Pons (tissue), 1 donor: ENCODE data around the gene GDF2.

Experiments used
- DNase-seq: peaks from one replicate; pipeline ENCODE4 v3.0.0-alpha.2; 2016; ENCODE audit warnings: low spot score

The GDF2 gene

GRCh38 chr10:47291682-47292081, 30.6 kb upstream of the GDF2 start:
- DNase-seq: no peak

GRCh38 chr10:47294057-47294456, 28.2 kb upstream of the GDF2 start:
- DNase-seq: no peak

- no peak for DNase-seq
Observed at GRCh38 chr10:47294501-47294900, 27.8 kb upstream of the GDF2 start.

GRCh38 chr10:47295411-47295810, 26.8 kb upstream of the GDF2 start:
- no peak for DNase-seq

GRCh38 chr10:47296156-47296894, 25.9 kb upstream of the GDF2 start:
- DNase-seq: no peak

GRCh38 chr10:47296941-47297340, 25.3 kb upstream of the GDF2 start:
- no peak for DNase-seq

- no peak for DNase-seq
Observed at GRCh38 chr10:47297866-47298540, 24.3 kb upstream of the GDF2 start.

- no peak for DNase-seq
Observed at GRCh38 chr10:47298715-47299114, 23.5 kb upstream of the GDF2 start.

GRCh38 chr10:47299611-47300428, 22.4 kb upstream of the GDF2 start, which contains the start of gene GDF10:
Gene GDF10 (plus strand): TSS chr10:47300197. CDS start chr10:47300652, 455 bp downstream.
- no peak for DNase-seq

- DNase-seq: no peak
Observed at GRCh38 chr10:47300429-47300931, 21.8 kb upstream of the GDF2 start.

- DNase-seq: no peak
Observed at GRCh38 chr10:47301833-47302232, 20.4 kb upstream of the GDF2 start.

GRCh38 chr10:47303105-47303504, 19.1 kb upstream of the GDF2 start:
- no peak for DNase-seq

GRCh38 chr10:47303866-47304265, 18.4 kb upstream of the GDF2 start:
- DNase-seq: no peak

GRCh38 chr10:47305566-47305965, 16.7 kb upstream of the GDF2 start:
- no peak for DNase-seq

GRCh38 chr10:47306387-47307210, 15.7 kb upstream of the GDF2 start:
- DNase-seq: no peak

- DNase-seq: no peak
Observed at GRCh38 chr10:47307381-47307780, 14.9 kb upstream of the GDF2 start.

GRCh38 chr10:47308775-47309174, 13.5 kb upstream of the GDF2 start:
- no peak for DNase-seq

- DNase-seq: no peak
Observed at GRCh38 chr10:47309408-47310089, 12.7 kb upstream of the GDF2 start.

- DNase-seq: no peak
Observed at GRCh38 chr10:47310090-47310505, 12.2 kb upstream of the GDF2 start.

GRCh38 chr10:47311193-47311931, 10.9 kb upstream of the GDF2 start:
- no peak for DNase-seq
